DOHH2 (cell line): ENCODE data around the gene SH2D2A.

Source experiments
- EZH2phosphoT487 ChIP-seq: fragments of 200-600 bp; sonication (generic); IDR thresholded peaks from 2 replicates; pipeline ENCODE4 v1.6.1; 2017; ENCODE audit warnings: borderline replicate concordance, mild to moderate bottlenecking, antibody characterized with exemption, low read length, moderate library complexity, mixed read lengths
- TF ChIP-seq, protein P1 (sequence below): fragments of 200-600 bp; sonication (generic); IDR thresholded peaks from one replicate; pipeline ENCODE4 v1.5.1; 2014; ENCODE audit warnings: antibody characterized with exemption, mild to moderate bottlenecking, low read depth, low read length; ENCODE audit not compliant: poor library complexity, severe bottlenecking

DNA sequence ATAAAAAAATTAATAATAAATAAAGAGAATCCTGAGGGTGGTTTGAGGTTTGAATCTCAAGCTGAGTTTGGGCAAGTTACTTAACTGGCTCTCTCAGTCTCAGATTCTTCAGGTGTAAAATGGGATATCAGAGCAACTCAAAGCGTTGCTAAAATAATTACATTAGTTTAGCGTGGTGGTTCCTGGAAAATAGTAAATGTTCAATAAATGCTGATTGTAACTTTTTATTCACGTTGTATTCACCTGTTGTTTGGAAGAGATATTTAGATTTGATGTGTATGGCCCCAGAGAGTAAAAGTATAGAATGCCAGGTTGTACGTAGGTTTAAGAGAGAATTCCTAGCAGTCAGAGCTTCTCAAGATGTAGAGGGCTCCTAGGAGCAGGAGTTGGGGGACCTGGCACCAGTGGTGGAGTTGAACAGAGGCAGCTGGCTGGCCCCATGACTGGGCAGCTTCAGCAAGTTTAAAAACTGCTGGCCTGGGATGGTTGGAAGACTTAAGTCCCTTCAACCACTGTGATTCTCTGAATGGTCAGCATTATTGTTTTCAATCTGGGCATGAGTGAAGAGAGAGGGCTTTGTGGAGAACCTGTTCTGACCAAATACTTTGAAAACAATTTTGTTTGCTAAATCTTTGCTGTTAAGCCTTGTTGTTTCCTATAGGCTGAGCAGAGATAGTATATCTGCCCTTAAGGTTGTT lies 26.9 kb downstream of the SH2D2A start:
- TF ChIP-seq, protein P1, sequence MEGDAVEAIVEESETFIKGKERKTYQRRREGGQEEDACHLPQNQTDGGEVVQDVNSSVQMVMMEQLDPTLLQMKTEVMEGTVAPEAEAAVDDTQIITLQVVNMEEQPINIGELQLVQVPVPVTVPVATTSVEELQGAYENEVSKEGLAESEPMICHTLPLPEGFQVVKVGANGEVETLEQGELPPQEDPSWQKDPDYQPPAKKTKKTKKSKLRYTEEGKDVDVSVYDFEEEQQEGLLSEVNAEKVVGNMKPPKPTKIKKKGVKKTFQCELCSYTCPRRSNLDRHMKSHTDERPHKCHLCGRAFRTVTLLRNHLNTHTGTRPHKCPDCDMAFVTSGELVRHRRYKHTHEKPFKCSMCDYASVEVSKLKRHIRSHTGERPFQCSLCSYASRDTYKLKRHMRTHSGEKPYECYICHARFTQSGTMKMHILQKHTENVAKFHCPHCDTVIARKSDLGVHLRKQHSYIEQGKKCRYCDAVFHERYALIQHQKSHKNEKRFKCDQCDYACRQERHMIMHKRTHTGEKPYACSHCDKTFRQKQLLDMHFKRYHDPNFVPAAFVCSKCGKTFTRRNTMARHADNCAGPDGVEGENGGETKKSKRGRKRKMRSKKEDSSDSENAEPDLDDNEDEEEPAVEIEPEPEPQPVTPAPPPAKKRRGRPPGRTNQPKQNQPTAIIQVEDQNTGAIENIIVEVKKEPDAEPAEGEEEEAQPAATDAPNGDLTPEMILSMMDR, result no peak
- no peak for TF ChIP-seq EZH2phosphoT487
